NOMO-1 treated with dmso at 0.1 percent for 144 hours (cell line): ENCODE results near the gene PRKCA.

Experiments
- DNase-seq: peaks from one replicate; lab custom pipeline; 2025; ENCODE audit not compliant: unreplicated experiment; lab: John Stamatoyannopoulos, UW

Gene PRKCA

DNA sequence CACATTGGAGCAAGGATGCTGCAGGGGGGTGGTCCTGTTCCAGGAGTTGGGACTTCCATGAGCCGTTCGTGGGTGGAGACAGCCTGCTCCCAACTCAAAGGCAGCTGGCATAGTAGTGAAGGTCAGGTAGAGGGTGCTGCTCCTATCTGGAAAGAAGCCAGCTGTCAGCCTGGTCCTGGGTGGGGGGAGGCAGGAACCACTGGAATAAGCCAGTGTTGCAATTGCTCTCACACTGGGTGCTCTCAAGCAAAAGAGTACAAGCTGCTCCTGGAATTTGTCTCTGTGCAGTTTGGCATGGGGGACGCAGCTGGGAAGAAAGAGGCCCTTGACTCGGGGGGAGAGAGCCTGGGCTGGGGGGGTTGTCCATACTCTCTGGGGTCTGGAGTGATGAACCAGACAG lies 541.2 kb downstream of the PRKCA start:
- DNase-seq, result no peak

GRCh38 chr17:66847704-66848103 lies 545.3 kb downstream of the PRKCA start:
- no peak for DNase-seq

DNA sequence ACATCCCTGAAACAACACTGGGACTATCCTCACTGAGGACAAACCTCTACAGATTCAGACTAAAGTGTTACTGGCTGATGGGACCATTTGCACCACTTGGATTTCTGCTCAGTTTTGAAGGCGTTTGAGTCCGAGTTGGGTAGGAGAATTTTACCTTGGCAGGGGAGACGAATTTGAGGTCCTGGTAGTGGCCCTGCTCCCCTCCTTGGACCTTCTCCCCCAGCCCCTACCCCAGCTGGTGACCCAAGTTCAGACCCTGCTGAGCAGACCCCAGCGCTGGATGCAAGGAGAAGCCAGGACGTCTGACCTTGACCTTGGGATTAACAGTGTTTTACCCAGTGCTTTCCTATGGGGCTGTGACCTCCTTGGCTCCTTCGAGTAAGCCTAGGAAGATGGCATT lies 546.1 kb downstream of the PRKCA start:
- DNase-seq, result no peak

DNA sequence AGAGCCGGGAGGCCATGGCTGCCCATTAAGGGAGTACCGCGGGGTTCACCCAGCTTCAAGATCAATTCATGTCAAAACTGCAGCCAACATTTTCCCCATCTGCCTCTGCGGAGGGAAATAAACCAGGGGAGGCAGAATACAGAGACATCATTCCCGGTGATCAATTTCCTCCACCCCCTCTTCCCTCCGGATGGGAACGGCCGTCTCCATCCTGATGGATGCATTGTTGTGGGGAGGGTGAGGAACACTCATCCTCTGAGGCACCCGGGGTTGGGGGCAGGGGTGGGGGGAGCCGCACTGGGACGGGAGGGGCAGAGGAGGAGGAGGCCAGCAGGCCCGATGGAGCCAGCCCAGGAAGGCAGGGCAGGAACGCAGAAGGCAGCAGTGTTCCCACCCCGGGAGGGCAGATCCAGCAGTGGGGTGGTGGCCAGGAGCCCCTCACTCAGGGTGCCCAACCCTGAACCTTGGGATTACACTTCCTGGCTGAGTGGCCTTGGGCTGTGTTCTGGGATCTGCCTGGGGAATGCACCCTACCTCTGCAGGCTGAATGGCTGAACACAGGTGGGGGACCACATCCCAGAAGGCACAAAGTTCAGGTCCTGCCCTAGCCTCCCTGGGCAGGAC lies 546.7 kb downstream of the PRKCA start:
- DNase-seq, result no peak

DNA sequence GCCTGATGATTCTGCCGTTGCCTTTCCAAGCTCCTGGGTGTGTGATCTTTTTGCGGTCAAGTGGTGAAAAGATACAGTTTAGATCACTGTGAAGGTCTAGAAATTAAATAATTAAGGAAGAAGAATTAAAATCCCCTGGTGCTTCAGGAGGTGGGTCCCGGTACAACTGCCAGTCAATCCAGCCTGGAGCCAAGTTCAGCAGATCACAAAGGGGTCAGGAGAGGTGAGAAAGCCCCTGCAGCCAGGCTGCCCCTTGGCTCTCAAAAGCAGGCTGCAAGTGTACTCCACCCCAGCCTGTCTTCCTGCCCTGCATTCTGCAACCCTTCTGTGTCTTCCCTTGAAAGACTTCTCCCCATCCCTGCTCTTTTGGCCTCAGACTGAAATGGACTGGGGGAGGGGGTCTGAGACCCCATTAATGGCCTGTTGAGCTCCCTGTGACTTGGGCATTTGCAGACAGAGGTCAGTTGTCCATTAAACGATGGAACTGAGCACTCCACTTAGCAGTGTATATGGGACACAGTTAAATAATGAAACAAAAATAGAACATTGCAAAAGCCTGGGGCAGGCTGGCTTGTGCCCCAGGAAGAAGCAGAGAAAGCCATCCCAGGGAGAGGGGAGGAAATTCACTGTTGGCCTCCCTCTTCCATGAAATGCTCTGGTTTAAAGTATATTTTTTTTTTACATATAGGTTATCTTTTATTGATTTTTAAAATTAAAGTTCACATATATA lies 547.6 kb downstream of the PRKCA start:
- no peak for DNase-seq

- no peak for DNase-seq
Observed at GRCh38 chr17:66850692-66851091, 548.3 kb downstream of the PRKCA start.

DNA sequence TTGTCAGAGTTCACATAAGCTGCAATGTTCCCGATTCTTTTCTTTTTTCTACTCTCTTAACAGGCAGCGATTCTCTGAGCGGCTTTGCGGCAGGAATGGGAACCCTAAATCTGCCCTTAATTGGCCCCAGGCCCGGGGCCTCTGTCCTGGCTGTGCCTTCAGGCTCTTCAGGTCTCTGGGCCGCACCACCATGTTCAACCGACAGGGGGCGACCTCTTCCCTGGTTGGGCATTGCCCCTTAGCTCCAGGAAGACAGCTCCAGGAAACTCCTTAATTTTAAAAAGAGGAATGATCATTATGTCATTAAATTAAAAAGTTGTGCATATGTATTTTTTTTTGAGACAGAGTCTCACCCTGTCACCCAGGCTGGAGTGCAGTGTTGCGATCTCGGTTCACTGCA lies 552.8 kb downstream of the PRKCA start:
- DNase-seq, result no peak

GRCh38 chr17:66858226-66859083 lies 556.0 kb downstream of the PRKCA start:
- no peak for DNase-seq

- no peak for DNase-seq
Observed at GRCh38 chr17:66859353-66859752, 556.9 kb downstream of the PRKCA start.

GRCh38 chr17:66860204-66860603 lies 557.8 kb downstream of the PRKCA start:
- no peak for DNase-seq
